Mesenchymal stem cell (in vitro differentiated cells and primary cell): ENCODE measurements around the gene RNF215.
"Not testable (repeated sequence)": the region's sequence is repeated elsewhere in the genome, so short reads cannot be mapped to it uniquely, and the experiment has no call there.

ENCODE experiments used
- DNase-seq: peaks from one replicate; pipeline ENCODE4 v3.0.0-alpha.2; 2013
- H2AFZ ChIP-seq: one replicate; pipeline ENCODE4 v1.6.1; 2013; ENCODE audit warnings: low read depth, mild to moderate bottlenecking, control low read depth, inconsistent platforms, low read length, moderate library complexity
- H2AK5ac ChIP-seq: 2 replicates; pipeline ENCODE4 v1.6.1; 2013; ENCODE audit warnings: low read length, moderate library complexity, mild to moderate bottlenecking, inconsistent platforms; ENCODE audit not compliant: severe bottlenecking
- H2BK120ac ChIP-seq: one replicate; pipeline ENCODE4 v1.6.1; 2013; ENCODE audit warnings: low read depth, mild to moderate bottlenecking, inconsistent platforms, low read length, moderate library complexity
- H2BK12ac ChIP-seq, 2 experiments: one replicate each; pipeline ENCODE4 v1.6.1; 2013; ENCODE audit warnings: inconsistent platforms in 2 of 2, low read length in 2 of 2, mild to moderate bottlenecking in 2 of 2, moderate library complexity in 2 of 2, control low read depth in 1 of 2
- H2BK15ac ChIP-seq: one replicate; pipeline ENCODE4 v1.6.1; 2013; ENCODE audit warnings: mild to moderate bottlenecking, low read depth, inconsistent platforms; ENCODE audit not compliant: poor library complexity, severe bottlenecking
- H2BK5ac ChIP-seq: 2 replicates; pipeline ENCODE4 v1.6.1; 2013; ENCODE audit warnings: low read depth, mild to moderate bottlenecking, low read length, control low read depth, inconsistent platforms; ENCODE audit not compliant: poor library complexity, severe bottlenecking
- H3K14ac ChIP-seq, 2 experiments: one replicate each; pipeline ENCODE4 v1.6.1; 2013; ENCODE audit warnings: inconsistent platforms in 2 of 2, low read length in 2 of 2, control low read depth in 1 of 2, mild to moderate bottlenecking in 1 of 2, moderate library complexity in 1 of 2
- H3K18ac ChIP-seq, 2 experiments: one replicate each; pipeline ENCODE4 v1.6.1; 2013; ENCODE audit warnings: inconsistent platforms in 2 of 2, low read length in 2 of 2, control low read depth in 1 of 2, low read depth in 1 of 2, mild to moderate bottlenecking in 1 of 2
- H3K23ac ChIP-seq, 2 experiments: one replicate each; pipeline ENCODE4 v1.6.1; 2013; ENCODE audit warnings: inconsistent platforms in 2 of 2, low read length in 2 of 2, mild to moderate bottlenecking in 2 of 2, moderate library complexity in 2 of 2, control low read depth in 1 of 2
- H3K27ac ChIP-seq: 2 replicates; pipeline ENCODE4 v1.5.1; 2013; ENCODE audit warnings: mild to moderate bottlenecking, moderate library complexity, low read length, control low read depth, inconsistent platforms; ENCODE audit not compliant: poor library complexity, severe bottlenecking
- H3K27me3 ChIP-seq, 2 experiments: 2 replicates each; pipeline versions ENCODE4 v1.6.1 to v1.7.0; 2013; ENCODE audit warnings: low read length in 2 of 2, mild to moderate bottlenecking in 2 of 2, moderate library complexity in 2 of 2, control low read depth in 1 of 2, inconsistent platforms in 1 of 2; ENCODE audit not compliant: control insufficient read depth in 1 of 2, insufficient read depth in 1 of 2
- H3K36me3 ChIP-seq, 2 experiments: 2 replicates each; pipeline versions ENCODE4 v1.6.1 to v1.7.0; 2013; ENCODE audit warnings: low read length in 2 of 2, control low read depth in 1 of 2, inconsistent platforms in 1 of 2, low read depth in 1 of 2, mild to moderate bottlenecking in 1 of 2; ENCODE audit not compliant: insufficient read depth in 2 of 2, control insufficient read depth in 1 of 2
- H3K4ac ChIP-seq, 2 experiments: one replicate each; pipeline ENCODE4 v1.6.1; 2013; ENCODE audit warnings: inconsistent platforms in 2 of 2, low read length in 2 of 2, mild to moderate bottlenecking in 2 of 2, moderate library complexity in 2 of 2, control low read depth in 1 of 2, low read depth in 1 of 2
- H3K4me1 ChIP-seq: 2 replicates; pipeline ENCODE4 v1.6.1; 2013; ENCODE audit warnings: low read depth, low read length, control low read depth; ENCODE audit not compliant: control insufficient read depth, insufficient read depth
- H3K4me2 ChIP-seq: 2 replicates; pipeline ENCODE4 v1.6.1; 2013; ENCODE audit warnings: low read length, mild to moderate bottlenecking, inconsistent platforms; ENCODE audit not compliant: poor library complexity, severe bottlenecking
- H3K4me3 ChIP-seq, 2 experiments: 2 replicates each; pipeline versions ENCODE4 v1.5.1 to v1.7.0; 2013; ENCODE audit warnings: low read length in 2 of 2, mild to moderate bottlenecking in 2 of 2, control low read depth in 1 of 2, low read depth in 1 of 2; ENCODE audit not compliant: insufficient read depth in 1 of 2
- H3K79me1 ChIP-seq: replicated peaks from 2 replicates; pipeline ENCODE4 v1.6.1; 2013; ENCODE audit warnings: mild to moderate bottlenecking, control low read depth, low read length, inconsistent platforms; ENCODE audit not compliant: poor library complexity, severe bottlenecking
- H3K9ac ChIP-seq: 2 replicates; pipeline ENCODE4 v1.7.0; 2013; ENCODE audit warnings: mild to moderate bottlenecking, low read length, moderate library complexity
- H3K9me3 ChIP-seq: 2 replicates; pipeline ENCODE4 v1.7.0; 2013; ENCODE audit warnings: mild to moderate bottlenecking, low read length; ENCODE audit not compliant: control insufficient read depth
- H4K8ac ChIP-seq: one replicate; pipeline ENCODE4 v1.6.1; 2013; ENCODE audit warnings: inconsistent platforms, mild to moderate bottlenecking, low read length, moderate library complexity
- H4K91ac ChIP-seq: one replicate; pipeline ENCODE4 v1.6.1; 2013; ENCODE audit warnings: mild to moderate bottlenecking, low read length, inconsistent platforms
- WGBS: methylation state at CpG from one replicate; pipeline ENCODE4 v1.1.7; 2013; ENCODE audit warnings: mixed read lengths; 5-methylcytosine and 5-hydroxymethylcytosine counted together

The RNF215 gene

GRCh38 chr22:30338802-30339201, 48.4 kb downstream of the RNF215 start:
- no peak overlapping the region for H3K23ac ChIP-seq

DNA sequence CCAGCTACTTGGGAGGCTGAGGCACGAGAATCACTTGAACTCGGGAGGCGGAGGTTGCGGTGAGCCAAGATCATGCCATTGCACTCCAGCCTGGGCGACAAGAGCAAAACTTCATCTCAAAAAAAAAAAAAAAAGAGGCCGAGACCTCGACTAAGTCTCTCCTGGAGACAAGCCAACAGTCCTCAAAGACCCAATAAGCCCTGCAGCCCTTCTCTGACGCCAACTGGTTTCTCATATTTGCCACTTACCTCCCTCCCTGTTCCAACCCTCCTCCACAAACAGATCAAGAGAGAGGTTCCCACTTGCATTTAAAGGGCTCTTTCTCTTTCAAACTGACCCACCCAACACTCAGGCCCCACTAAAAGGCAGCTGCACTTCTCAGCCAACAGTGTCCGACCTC, 48.9 kb downstream of the RNF215 start:
- H3K27ac ChIP-seq, H2AK5ac ChIP-seq, H3K14ac ChIP-seq, H2AFZ ChIP-seq, H2BK12ac ChIP-seq, H3K4me2 ChIP-seq, H2BK120ac ChIP-seq, H3K23ac ChIP-seq, DNase-seq, H3K4me3 ChIP-seq, H3K18ac ChIP-seq, H3K27me3 ChIP-seq, H2BK5ac ChIP-seq, H2BK15ac ChIP-seq, H3K9ac ChIP-seq, H3K4me1 ChIP-seq, H4K91ac ChIP-seq, H3K9me3 ChIP-seq, H4K8ac ChIP-seq, H3K4ac ChIP-seq: not testable (repeated sequence)
- Histone ChIP-seq H3K36me3 (peaks cover 96 to 97% of the 10 kb centered on the region in 2 experiments), H3K79me1 (peaks cover 41% of the 10 kb centered on the region)
- WGBS = 97% methylated on average over 9 of the region's 9 CpGs

More at GRCh38 chr22:30338802-30339201, 48.4 kb downstream of the RNF215 start:
- Histone ChIP-seq H3K36me3 (peaks cover 95 to 96% of the 10 kb centered on the region in 2 experiments), H2BK12ac (no peak overlapping the region), H3K27ac (no peak overlapping the region), H2BK120ac (no peak overlapping the region), H4K8ac (no peak overlapping the region), H3K18ac (no peak overlapping the region), H3K79me1 (peaks cover 41% of the 10 kb centered on the region), H3K4ac (no peak overlapping the region), H3K27me3 (no peaks in the 10 kb centered on the region), H2AFZ (no peak overlapping the region), H3K4me3 (no peak overlapping the region), H3K9ac (no peak overlapping the region), H2BK15ac (no peak overlapping the region), H4K91ac (no peak overlapping the region), H2AK5ac (no peak overlapping the region), H3K4me2 (no peak overlapping the region), H3K4me1 (no peaks in the 10 kb centered on the region), H2BK5ac (no peak overlapping the region), H3K9me3 (no peaks in the 10 kb centered on the region), H3K14ac (no peak overlapping the region)
- WGBS = over 99% methylated on average over 6 of the region's 7 CpGs
- DNase-seq = no peak

- H3K27me3 ChIP-seq = no peaks in the 10 kb centered on the region
- no peaks in the 10 kb centered on the region for H3K9me3 ChIP-seq
- no peak overlapping the region for H2AK5ac ChIP-seq
- WGBS = 97% methylated on average over 8 of the region's 8 CpGs
- H2BK120ac ChIP-seq = no peak overlapping the region
- no peak overlapping the region for H3K18ac ChIP-seq
- H2BK15ac ChIP-seq = no peak overlapping the region
- peaks cover 96 to 98% of the 10 kb centered on the region in 2 experiments for H3K36me3 ChIP-seq
- H3K79me1 ChIP-seq = peaks cover 35% of the 10 kb centered on the region
- H2BK12ac ChIP-seq = no peak overlapping the region
- no peak overlapping the region for H2BK5ac ChIP-seq
- no peak overlapping the region for H4K8ac ChIP-seq
- no peak overlapping the region for H2AFZ ChIP-seq
- no peak for DNase-seq
- H3K14ac ChIP-seq = no peak overlapping the region
- no peak overlapping the region for H4K91ac ChIP-seq
- no peak overlapping the region for H3K4me2 ChIP-seq
- H3K9ac ChIP-seq = no peak overlapping the region
- no peak overlapping the region for H3K4me3 ChIP-seq
- no peaks in the 10 kb centered on the region for H3K4me1 ChIP-seq
- no peak overlapping the region for H3K27ac ChIP-seq
- H3K4ac ChIP-seq = no peak overlapping the region
- H3K23ac ChIP-seq = no peak overlapping the region
Measured at GRCh38 chr22:30337461-30337778, 49.8 kb downstream of the RNF215 start.

GRCh38 chr22:30336752-30337460, 50.3 kb downstream of the RNF215 start:
- Histone ChIP-seq H2AK5ac (no peak overlapping the region), H2BK5ac (no peak overlapping the region), H3K4me3 (no peak overlapping the region), H3K27me3 (no peaks in the 10 kb centered on the region), H3K27ac (no peak overlapping the region), H3K4ac (no peak overlapping the region), H3K79me1 (peaks cover 33% of the 10 kb centered on the region), H4K8ac (no peak overlapping the region), H3K14ac (no peak overlapping the region), H3K9ac (no peak overlapping the region), H3K9me3 (no peaks in the 10 kb centered on the region), H3K18ac (no peak overlapping the region), H4K91ac (no peak overlapping the region), H3K4me2 (no peak overlapping the region), H2BK12ac (no peak overlapping the region), H2BK120ac (no peak overlapping the region), H3K23ac (no peak overlapping the region), H3K36me3 (peaks cover 94 to 96% of the 10 kb centered on the region in 2 experiments), H3K4me1 (no peaks in the 10 kb centered on the region), H2AFZ (no peak overlapping the region), H2BK15ac (no peak overlapping the region)
- DNase-seq = no peak
- 100% methylated on average over 4 of the region's 4 CpGs for WGBS
